GM19467 (cell line): ENCODE data around the gene CCP110.

Experiments used
- ATAC-seq: cut with Tn5 transposase; IDR thresholded peaks from one replicate; pipeline ENCODE4 v1.9.1; 2021; ENCODE audit warnings: mild to moderate bottlenecking, moderate library complexity; ENCODE audit not compliant: unreplicated experiment

Gene CCP110

DNA sequence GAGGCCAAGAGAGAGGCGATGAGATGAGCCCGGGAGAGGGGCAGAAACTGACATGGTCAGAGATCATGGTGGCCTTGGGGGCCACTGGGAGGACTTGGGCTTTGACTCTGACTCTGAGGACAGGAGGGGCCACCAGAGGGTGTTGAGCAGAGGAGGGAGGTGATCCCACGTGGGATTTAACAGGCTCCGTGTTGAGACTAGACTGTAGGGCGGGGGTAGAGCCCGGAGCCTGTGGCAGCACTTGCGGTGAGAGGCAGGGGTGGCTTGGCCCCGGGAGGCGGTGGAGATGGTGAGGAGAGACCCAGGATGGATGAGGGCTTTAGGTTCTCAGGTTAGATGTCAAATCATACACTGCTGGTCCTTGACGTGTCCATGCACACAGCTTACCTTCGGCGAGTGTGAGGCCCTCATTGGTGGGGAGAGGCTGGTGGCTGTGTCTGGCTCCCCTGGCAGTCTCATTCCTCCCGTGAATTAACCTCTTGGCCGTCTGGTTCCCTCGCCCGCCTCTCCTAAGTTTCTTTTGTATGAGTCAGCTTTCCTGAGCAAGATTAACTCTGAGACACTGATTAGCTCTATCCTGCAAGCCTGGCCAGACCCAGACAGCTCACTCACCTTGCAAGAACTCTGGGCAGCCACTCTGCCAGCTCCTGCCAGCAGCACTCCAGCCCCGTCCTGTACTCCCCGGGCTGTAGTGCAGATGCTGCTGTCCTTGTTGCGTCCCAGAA is 71.5 kb downstream of the CCP110 start:
- no peak for ATAC-seq

DNA sequence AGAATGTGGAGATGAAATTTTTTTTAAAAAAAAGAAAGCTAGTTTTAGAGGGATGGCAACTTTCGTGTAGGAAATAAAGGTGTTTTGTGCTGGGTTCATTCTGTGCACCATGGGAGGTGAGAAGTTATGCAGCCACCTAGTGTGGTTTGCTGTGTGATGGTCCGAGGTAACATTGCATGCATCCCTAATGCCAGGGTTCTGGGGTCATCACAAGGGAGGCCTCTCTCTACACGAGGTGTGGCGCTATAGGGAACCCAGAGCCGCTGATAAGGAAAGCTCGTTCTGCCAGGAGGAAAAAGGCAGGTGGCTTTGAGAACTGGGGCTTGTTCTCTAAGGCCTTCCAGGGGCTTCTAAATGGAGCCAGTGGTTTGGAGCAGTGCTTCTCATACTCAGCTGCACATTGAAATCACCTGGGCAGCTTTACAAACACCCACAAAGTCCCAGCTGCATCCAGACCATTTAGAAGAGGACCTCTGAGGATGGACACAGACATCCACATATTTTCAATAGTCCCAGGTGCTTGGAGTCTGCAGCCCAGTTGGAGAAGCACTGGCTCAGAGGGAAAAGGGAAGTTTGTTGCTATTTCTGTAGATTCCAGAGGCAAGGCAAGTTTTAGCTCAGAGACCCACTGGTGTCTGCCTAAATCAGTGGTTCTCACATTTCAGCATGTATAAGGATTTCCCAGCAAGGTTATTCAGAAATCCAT is 75.2 kb downstream of the CCP110 start:
- ATAC-seq = no peak

GRCh38 chr16:19599968-19600716 is 76.4 kb downstream of the CCP110 start:
- no peak for ATAC-seq

DNA sequence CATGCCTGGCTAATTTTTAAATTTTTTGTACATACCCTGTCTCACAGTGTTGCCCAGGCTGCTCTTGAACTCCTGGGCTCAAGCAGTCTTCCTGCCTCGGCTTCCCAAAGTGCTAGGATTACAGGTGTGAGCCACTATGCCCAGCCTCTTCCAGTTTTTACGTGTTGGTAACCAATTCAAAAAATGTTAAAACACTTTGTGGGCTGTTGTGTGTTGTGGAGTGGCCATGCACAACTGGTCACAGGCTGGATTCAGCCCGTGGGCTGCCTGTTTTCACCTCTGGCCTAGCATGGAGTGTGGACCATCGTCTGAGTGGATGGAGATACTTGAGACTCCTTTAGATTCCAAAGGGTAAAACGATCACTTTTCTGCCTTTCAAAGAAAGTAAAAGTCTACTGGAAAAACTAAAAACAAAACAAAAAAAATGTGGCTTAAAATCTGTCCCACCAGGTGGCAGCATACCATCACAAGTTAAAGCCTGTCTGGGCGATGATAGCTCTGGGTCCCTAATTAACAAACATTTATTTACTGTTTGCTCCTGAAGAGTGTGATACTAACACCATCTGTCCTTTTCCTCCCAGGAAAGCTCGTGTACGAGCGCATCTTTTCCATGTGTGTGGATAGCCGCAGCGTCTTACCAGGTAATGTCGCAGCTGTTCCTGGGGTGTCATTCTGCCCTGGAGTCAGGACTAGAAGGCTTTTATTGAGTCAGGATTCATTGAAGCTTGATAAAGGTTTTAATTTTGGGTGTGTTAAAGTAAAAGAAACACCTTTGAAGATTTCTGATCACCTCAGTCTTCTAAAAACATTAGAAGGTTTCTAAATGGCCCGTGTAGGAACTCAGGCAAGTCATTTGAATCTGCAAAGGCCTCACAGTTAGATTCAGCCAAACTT is 77.6 kb downstream of the CCP110 start:
- no peak for ATAC-seq
